ENCODE measurements around the gene CYSLTR2.

The CYSLTR2 gene

DNA sequence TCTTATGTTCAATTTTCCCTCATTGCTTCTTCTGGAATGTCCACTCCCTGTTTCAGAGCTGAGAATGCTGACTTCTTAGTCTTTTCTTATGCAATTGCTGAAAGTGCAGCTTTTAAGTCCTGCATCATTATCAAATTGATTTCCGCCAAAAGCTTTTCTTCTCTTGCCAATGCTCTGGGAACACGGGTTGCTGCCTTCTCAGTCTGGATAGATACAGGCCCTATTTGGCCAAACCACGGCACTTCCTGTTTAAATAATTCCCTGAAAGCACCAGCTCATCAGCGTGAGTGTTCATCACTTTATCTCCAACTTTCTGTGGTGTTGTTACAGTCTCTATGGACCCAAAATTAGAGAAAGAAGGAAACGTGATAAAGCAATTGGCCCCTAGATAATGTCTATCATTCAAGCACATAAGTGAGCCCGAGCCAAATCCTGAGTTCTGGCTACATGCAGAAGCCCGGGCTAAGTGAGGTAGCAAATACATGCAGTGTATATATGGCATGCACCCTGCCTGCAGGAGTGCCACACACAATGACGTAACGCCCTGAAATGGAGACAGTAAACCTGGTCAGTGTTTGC is 85.7 kb downstream of the CYSLTR2 start:
- DNase-seq (ENCODE audit: low read depth) = no peak

DNA sequence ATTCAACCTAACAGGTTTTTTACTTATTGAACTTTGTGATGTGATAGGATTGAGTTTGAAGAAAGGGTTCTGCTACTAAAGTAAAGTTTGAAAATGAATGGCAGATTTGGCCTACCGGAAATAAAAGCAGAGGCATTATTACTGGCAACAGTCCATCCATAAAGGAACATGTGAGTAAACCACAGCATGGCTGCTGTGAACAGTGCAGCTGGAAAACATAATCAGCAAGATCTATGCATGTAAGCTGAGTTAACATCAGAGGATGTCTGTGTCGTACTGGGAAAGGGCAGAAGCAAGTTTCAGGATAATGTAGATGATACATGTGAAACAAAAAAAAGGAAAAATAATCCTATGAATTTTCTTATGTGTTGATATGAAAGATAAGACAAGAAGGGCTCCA is 87.6 kb downstream of the CYSLTR2 start:
- DNase-seq (ENCODE audit: low read depth) = no peak

DNA sequence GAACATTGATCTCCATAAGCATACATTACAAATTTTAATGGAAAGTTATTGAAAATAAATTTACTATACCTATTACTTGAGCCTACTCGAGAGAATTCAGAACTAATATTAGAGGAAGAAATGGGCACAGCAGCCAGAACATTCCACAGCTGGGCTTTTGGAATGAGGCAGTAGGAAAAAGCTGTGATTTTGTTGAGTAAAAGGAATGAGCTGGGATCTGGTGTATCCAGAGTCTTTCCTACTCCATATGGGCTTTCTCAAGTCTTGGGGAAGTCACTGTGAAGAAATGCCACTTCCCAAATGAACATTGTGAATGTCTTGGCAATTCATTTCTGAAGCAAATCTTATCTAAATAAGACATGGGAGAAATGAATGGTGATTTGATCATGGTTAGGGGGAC is 93.1 kb downstream of the CYSLTR2 start:
- DNase-seq (ENCODE audit: low read depth) = no peak

DNA sequence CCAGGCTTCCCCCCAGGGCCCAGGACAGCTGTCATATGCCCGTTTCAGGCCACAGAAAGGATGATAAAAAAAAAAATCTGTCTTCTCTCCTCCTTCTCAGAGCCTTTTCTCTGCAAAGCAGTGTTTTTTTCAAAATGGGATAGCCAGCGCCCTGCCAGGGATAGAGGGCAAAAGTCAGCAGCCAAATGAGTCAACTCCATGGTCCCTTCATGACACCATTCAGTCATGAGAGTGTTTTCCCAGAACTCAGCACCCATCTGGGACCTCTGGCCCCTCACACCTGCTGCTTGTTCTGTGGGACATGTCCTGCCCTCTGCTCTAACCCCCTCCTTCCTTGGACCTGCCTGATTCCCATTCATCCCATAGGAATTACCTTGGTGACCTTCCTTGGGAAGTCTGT is 95.0 kb downstream of the CYSLTR2 start:
- no peak for DNase-seq (ENCODE audit: low read depth)

DNA sequence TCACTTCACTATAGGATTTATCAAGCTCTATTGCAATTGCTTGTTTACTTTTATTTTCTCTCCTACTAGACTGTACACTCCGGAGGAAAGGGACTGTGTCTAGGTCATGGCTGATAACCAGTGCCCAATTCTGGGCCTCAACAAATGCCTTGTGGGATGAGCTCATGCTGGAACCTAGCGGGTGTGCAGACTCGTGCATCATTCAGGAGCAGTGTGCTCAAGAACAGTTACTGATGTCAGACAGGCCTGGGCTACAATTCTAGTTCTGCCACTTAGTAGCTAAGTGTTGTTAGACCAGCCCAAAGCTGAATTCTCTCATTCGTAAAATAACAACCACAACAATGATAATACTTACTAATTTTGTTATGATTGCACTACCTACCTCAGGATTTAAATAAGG is 95.4 kb downstream of the CYSLTR2 start:
- no peak for DNase-seq (ENCODE audit: low read depth)

DNA sequence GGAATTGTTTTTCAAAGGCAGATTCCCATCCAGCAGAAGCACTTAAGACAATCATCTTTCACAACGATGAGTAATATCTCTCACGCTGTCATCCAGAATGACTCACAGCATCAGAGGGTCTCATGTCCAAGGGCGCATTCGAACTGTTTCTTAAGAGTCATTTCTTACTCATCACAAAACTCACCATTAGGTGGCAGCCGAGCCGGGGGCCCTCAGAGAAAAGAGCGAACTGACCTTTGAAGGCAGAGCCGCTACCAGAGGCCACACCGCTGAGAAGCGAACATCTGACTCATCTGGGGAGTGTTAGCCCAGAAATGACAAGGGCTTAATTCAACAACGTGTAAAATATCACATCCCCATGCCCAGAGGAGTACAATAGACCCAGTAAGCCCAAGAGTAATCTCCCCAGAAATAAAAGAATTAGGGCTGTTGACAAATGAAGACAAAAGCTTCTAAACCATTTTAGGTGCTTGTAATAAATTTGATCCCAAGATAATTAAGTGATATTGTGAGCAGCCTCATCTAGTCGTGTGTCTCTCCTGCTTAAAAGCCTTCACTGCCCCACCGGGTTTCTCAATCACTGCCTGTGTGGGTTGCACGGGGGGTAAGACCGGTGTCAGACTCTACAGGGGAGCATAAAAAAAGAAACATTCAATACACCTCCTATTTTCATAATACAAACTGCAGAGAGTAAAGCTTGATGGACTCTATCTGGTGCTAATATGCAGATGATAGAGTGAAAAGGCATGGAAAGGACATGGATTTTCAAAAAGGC is 96.2 kb downstream of the CYSLTR2 start:
- DNase-seq (ENCODE audit: low read depth) = peak; percentile 57

DNA sequence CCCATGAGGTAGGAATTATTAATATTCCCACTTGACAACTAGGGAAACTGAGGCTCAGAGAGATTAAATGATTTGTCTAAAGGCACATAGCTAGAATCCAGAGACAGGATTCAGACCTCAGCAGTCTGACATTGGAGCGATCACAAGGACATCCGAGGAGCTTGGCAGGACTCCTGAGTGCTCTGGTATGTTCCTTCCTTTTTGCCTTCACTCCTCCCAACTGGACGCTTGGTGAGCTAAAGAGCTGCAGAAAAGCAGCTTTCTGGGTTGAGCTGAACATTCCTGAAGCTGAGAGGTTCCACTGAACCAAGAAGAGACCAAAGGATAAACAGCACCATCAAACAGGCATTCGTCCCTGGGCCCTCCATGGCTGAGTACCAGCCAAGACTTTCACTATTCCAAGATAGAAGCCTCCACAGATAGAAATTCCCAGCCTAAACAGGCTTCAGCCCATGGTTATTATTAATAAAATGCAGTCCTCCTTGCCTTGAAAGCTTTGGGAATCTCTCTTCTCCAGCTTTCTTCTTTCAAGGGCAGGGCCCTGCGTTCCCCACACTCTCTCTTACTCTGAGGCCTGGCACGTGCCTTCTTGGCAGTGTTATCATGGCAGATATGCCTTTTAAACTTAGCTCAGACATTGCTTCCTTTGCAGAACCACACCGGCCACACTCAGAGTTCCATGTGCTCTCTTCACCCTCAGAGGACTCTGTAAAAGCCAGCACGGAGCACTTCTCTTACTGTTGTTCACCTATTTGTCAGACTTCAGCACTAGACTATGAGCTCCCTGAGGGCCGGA is 97.1 kb downstream of the CYSLTR2 start:
- no peak for DNase-seq (ENCODE audit: low read depth)

DNA sequence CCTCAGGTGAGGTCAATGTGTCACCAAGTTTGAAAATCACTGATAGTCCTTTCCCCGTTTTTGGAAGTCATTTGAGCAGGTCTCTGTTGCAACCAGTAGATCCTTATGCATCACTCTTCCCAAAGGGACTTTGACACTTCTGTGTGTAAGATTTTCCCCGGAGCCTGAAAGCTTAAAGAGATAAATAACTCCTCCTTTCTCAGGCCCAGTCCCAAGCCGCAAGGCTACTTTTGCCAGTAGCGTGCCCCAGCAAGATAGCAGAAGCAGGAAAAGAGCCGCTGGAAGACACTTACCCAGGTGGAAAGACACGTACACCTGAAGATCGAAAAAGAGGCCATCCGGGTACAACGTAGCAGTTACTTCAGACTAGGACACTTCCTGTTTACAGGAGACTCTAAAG is 106.9 kb downstream of the CYSLTR2 start:
- DNase-seq (ENCODE audit: low read depth) = no peak
